ENCODE results near the gene CHAT.

The CHAT gene

DNA sequence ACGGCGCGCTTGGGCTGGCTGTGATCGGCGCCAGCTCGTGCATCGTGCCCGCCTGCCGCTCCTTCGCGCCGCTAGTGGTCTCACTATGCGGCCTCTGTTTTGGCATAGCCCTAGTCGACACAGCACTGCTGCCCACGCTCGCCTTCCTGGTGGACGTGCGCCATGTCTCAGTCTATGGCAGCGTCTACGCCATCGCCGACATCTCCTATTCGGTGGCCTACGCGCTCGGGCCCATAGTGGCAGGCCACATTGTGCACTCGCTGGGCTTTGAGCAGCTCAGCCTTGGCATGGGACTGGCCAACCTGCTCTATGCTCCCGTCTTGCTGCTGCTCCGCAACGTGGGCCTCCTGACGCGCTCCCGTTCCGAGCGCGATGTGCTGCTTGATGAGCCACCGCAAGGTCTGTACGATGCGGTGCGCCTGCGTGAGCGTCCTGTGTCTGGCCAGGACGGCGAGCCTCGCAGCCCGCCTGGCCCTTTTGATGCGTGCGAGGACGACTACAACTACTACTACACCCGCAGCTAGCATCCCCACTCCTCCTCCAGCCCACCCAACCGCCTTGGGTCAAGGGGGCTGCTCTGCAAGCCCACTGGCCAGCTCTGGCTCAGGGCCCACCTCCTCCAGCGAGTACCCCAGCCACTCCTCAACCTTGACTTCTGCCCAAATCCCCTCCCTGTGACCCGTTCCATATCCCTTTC, 1.9 kb upstream of the CHAT start:
- no peak for DNase-seq

DNA sequence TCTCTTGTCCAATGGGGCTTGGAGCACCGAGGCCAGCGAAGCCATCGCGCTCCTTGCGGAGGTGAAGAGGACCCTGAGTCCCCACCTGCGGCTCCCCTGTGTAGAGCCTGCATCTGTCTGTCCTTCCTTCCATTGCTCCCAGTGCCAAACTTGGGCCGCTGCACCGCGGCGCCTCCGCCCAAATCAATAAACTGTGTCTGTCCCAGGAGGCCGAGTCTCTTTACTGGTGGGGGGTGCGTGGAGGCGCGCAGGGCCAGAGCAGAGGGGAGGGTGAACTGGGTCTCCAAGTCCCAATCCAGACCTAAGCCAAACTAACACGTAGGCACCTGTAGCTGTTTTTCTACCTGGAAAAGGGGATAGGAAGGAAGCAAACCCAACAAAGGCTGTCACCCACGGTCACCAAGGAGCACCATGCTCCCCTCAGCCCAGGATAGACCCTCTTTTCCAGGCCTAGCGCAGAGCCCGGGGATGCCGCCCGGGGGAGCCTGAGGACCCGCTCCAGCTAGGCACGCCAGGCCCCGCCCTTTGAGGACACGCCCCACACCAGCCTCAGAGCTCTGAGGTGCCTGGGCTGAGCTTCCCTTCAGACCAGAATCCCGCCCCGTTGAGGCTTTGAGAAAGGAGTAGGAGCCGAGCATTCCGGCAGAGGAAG, 1.2 kb upstream of the CHAT start:
- DNase-seq = no peak

DNA sequence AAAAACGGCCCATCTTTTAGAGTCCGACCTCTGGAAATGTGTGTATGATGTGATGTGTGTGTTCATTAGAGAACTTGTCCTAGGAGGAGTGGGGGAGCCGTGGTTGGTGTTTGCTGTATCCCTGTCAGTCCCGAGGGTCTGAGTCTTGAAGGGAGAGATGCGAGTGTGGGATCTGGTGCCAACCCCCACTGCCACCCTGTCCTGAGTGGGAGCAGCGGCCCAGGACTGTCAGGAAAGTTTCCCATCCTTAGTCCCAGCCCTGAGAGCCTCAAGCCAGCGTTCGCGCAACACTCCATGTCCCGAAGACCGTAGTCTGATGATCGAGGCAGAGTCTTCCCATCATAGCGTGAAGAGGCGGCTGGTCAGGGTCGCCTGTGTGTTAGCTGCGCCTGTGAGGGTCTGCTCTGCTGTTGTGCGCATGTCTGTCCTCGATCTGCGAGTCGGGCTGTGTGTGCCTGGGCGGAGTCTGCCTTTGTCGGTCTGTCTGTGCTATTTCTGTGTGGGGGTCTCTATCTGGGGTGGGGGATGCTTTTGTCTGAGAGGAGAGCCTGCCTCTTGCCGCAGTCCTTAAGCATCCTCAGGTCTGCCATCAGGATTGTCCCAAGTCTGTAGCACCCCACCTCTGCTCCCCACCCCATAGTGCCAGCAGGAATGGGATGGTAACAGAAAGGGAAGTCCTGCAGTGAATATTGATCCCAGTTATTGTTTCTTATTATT, 514 bp upstream of the CHAT start:
- no peak for DNase-seq

DNA sequence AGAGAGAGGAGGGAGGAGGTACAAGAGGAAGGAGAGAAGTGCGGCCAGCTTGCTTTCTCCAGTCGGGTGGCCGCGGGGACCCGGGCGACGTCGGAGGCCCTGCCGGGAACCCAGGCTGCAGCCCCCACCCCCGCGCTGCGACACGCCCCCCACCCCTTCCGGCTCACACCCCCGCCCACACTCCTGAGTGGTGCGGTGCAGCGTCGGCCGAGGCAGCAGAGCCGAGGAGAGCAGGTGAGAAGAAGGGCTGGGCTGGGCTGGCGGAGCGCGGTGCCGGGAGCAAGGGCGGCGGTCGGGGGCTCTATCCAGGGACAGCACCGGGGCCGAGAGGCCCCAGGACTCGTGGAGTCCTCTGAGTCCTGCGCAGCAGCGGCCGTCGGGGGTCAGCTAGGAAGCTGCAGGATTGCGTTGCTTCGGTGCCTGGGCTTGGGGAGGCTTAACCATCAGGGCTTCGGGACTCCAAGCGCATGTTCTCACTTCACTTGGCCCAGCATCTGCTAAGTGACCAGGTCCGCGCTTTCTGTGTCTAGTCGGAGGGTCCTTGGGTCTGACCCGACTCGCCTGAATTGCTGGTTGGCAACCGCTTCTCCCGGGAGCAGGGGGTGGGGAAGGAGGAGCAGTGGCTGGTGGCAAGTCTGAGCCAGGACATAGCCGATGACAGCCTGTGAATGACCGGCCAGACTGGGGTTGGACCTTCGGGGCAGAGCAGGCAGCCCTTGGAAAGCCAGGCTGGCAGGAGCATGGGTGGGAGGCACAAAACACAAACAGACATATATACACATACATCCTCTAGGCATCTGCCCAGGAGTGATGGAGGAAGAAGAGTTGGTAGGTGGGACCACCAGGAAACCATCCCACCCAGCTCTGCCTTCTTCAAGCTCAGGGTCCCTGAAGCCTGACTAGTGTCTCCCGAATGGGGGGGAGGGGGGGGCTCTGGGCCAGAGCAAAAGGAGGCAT, 683 bp downstream of the CHAT start:
- no peak for DNase-seq

DNA sequence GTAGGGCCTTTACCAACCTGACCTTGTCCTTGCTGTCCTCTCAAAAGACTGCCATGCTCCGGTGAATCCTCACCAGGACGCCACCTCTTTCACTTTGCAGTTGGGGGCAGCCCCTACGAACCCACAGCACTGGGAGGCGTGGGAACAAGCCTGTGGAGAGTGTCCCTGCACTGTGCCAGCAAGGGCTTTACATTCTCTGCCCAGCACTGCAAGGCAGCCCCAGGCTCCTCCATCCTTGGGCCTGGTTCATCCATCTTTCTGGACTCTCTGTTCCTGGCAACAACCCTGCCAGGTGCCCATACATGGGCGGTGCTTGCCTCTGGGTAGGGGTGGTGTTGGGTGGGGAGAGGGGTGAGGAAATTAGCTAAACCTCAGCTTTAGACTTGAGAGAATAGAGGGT, 1.4 kb downstream of the CHAT start:
- DNase-seq = no peak

DNA sequence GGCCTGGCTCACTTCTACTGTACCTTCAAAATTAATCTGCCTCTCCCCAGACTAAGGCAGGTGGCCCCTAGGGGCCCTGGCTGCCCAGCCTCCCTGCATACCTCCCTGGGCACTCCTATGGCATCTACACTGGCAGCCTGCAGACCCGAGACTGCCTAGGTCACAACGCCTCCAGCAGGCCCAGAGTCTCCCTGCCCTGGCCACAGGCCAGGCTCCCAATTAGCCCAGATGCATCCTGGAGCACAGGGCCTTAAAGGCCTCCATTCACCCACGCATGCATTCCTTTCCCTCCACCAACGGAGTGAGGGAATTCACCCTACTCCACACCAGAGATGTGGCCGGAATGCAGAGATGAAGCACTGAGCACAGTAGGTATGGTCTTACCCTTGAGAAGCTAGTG, 1.9 kb downstream of the CHAT start:
- DNase-seq = no peak

DNA sequence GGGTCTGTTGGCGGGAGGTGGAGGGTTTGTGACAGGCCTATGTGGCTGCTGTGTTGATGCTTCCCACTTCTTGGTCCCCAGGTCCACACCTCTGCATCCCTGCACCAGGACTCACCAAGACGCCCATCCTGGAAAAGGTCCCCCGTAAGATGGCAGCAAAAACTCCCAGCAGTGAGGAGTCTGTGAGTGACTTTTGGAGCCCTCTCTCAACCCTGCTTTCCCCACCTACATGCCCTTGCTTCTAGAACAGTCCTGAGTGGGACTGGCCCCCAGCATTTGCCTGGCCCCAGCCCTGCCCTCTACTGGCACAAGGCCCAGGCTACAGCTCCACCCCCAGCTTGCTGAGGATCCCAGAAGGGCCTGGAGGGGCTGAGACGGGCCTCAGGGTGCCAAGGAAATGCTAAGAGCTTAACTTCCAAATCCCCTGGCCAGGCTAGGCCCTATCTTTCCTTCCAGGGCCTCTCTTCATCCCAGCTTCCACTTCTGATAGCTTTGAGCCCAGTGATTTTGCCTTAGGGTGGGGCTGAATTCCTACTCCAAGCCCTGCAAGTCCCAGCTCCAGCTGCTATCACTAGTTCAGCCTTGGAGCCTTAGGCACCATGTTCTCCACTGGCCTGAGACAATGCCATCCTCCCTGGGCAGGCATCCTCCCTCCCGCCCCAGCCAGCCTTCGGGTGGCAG, 2.7 kb downstream of the CHAT start:
- DNase-seq = no peak

DNA sequence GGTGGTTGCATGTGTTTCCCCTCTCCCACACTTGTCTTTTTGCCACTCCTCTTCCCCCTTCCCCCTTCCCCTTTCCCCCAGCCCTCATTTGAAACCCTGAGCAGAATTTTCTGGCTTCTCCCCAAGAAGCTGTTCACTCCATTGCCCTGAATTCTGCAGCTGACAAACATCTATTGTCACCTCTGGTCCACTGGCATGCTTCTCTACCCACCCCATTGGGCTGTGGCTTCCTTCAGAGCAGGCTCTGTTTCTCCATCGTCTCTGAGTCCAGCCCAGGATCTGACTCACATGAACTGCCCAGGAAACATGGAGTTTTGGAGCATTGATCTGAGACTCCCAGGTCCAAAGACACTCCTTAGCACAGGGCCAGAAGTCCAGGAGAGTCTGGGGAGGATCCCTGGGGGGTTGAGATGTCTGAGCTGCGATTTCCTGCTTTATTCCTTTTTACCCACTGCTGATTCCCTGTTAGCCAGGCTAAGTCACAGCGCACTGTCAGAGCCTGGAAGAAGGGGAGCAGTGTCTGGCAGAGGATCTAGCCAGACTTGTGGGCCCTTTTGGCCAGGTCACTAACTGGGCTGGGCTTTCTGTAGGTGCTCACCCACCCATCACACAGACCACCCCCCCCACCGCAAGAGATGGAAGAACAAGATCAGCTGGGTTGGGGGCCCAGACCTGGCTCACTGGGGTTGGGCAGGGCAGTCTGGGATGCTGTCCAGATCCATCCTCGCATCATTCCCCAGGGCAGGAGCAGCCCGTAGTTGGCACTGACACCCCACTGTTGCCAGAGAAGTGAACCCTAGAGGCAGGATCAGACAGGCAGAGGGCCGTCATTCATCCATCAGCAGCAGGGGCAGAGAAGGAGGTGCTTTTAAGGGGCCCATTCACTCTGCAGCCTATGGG, 3.5 kb downstream of the CHAT start:
- DNase-seq = no peak

DNA sequence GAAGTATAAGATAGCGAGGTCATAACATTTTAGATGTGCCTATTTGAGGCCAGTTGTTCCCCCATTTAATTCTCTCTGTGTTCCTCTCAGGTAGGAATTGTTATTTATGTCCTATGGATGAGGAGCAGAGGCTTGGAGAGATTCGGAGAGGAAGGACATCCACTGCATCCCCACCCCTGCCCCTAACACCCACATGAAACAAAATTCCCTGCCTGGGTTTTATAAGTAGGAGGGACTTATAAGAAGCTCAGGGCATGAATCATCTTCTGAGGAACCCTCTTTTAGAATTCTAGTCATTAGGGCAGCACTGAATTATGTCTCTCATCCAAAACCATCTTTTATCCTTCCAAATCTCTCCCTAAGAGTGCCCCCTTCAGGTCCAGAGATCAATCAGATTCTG, 5.0 kb downstream of the CHAT start:
- DNase-seq = no peak

DNA sequence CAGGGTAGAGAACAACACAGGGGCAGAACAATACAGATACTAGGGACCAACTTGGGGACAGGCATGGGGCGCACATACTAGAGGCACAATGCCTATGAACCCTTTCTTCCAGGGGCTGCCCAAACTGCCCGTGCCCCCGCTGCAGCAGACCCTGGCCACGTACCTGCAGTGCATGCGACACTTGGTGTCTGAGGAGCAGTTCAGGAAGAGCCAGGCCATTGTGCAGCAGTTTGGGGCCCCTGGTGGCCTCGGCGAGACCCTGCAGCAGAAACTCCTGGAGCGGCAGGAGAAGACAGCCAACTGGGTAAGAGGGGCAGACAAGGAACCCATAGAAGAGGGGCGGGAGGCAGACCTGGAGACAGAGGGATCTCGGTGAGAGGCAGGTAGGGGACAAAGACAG, 5.8 kb downstream of the CHAT start:
- DNase-seq = no peak

DNA sequence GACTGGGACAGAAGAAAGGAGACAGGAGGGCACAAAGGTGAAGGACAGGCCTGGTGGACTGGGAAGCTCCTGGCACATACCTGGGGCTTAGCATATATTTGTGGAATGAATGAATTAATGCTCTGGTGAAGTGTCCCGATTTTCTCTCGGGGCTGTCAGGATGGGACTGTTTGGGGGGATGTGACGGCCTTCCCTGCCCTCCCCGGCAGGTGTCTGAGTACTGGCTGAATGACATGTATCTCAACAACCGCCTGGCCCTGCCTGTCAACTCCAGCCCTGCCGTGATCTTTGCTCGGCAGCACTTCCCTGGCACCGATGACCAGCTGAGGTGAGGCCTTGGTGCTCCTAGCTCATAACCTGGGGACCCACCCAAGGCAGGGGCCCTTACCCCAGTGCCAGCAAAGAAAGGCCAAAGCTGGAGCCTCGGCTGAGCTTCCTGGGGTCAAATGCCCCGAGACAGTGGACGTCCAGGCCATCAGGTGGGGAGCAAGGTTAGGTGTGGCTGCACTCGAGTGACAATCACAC, 6.5 kb downstream of the CHAT start:
- DNase-seq = no peak

DNA sequence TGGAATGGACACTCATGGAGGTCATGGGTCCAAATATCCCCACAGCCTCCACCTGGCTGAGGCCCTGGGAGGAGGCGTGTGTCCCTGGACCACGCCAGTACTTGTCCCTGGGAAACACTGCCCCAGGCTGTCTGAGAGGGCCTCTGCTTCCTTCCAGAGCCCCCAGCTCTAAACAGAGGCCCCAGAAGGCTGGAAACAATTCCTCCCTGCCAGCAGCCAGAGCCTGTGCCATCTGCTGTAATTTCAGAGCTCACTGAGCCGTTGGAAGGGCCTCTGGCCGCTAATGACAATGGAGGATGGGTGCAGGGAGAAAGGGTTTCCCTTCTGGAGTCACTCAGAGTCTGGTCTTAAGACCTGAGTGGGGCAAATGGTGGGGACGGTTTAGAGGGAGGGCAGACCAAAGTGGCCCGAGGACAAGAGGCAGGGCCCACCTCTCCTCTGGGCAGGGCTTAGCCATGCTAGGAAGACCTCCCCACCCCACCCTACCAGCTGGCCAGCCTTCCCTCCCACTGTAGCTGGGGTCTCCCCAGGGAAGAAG, 7.1 kb downstream of the CHAT start:
- DNase-seq = no peak

DNA sequence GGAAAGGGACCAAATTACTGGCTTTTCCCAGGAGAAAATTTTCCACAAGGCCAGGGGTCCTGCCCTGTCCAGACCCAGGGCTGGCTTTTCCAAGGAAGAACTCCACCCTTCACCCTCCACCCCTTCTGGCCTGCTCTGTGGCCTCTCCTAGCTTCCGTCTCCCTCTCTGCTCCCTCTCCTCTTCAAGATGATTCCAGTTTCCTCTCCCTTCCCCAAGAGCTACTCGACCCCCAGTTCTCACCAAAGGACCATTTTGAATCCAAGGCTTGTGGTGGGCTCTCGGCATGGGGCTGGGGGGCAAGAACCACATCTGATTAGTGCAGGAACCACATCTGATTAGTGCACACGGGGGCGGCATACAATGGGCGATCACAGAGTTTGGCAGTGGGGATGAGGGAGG, 7.7 kb downstream of the CHAT start:
- no peak for DNase-seq

DNA sequence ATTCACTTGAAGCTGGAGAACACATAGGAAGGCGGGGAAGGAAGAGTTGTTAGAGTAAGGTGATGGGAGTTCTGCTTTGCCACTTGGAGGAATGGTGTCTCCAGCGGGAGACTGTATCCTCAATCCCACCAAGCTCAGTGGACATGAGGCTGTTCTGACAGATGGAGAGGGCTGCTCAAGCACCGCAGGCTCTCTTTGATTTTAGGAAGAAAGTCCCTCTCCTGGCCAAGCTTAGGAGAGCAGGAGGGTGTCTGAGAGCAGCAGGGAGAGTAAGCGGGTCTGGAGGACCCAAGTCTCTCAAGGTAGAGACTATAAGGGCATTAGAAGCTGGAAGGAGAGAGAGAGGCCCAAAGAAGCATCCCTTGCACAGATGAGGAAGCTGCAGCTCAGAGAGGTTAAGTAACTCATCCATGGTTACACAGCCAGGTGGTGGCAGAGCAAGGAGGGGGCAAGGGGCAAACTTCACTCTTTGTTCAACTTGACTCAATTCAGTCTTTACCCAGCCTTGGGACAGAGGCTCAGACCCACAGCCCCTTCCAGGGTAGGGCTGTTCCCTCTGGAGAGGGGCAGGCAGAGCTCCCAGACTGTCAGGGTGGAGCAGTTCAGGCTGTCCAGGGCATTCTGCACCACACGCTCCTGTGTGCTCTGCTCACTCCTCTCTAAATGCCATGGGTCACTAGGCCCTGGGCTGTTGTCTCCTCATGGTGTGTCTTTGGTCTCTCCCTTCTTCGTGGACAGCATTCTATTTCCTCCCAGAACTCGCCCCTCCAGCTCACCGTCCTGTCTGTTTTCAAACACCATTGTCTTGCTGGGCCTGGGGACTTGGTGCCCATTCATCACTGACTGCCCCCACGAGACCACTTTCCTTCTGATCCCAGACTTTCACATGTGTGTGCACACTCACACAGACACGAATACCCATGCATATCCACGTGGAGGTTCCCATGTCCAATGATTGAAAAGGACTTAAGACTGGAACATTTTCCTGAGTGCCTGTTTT, 8.9 kb downstream of the CHAT start:
- no peak for DNase-seq

DNA sequence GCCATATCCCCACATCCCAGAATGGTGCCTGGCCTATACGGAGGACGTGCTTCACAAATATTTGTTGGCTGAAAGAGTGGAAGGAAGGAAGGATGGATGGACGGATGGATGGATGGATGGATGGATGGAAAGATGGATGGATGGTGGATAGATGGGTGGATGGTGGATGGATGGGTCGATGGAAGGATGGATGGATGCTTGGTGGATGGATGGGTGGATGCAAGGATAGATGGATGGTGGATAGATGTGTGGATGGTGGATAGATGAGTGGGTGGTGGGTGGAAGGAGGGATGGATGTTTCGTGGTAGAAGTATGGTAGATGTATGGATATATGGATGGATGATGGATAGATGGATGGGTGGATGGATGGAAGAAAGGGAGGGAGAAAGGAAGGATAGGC, 10.8 kb downstream of the CHAT start:
- DNase-seq = no peak

DNA sequence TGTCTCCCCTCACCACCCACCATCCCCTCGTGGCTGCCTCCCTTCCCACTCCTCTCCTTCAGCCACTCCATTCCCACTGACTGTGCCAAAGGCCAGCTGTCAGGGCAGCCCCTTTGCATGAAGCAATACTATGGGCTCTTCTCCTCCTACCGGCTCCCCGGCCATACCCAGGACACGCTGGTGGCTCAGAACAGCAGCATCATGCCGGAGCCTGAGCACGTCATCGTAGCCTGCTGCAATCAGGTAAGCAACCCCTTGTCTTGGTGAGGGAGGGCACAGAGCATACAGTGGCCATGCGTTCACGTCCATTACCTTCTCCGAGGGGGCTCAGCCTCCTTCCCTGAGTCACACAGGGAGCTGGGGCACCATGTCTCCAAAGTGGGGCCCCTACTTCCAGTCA, 11.6 kb downstream of the CHAT start:
- DNase-seq = no peak

DNA sequence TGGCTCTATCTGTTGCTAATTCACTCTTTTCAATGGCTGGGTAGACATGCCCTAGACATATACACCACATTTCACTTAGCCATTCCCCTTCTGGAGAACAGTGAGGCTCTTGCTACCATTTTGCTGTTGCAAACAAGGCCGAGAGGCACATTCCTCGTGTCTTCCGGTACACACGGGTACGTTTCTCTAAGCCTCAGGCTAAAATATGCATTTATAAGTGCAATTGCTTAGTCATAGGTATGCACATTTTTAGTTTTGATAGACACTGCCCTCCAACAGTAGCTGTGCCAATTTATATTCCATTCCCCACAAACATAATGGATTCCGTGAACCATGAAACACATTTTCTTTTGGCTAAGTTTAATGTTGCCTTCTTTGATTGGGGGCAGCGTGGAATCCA, 13.2 kb downstream of the CHAT start:
- no peak for DNase-seq

DNA sequence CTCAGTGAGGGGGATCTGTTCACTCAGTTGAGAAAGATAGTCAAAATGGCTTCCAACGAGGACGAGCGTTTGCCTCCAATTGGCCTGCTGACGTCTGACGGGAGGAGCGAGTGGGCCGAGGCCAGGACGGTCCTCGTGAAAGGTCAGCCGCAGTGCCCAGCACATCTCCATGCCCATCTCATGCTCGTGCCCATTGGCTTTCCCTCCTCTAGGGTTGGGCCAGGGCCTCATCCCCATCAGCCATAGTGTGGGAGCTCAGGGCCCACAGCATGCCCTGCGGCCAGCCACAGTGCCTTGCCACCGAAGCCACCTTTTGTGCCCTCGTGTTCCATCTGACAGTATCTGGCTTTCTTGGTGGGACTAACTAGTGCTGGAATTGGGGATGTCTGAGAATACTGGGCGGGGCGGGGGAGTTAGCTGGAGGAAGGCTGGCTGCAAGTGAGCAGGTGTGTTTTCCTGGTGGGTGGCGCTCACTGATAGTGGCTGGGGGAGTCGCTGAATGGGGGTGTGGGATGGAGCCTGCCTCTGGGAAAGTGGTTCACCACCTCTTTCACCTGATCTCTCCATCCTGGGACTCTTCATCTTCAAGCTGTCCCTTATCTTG, 13.9 kb downstream of the CHAT start:
- no peak for DNase-seq

All from hypothalamus (tissue), 51 donors.